DOHH2 (cell line): ENCODE measurements around the gene GNL3.

Experiments used
- H3F3A ChIP-seq: fragments of 200-600 bp; sonication (generic), shearing (Covaris generic); 2 replicates; pipeline ENCODE4 v1.6.0; 2016; ENCODE audit warnings: antibody characterized with exemption, mild to moderate bottlenecking; ENCODE audit not compliant: control insufficient read depth, insufficient read depth
- H3K27ac ChIP-seq: fragments of 200-600 bp; sonication (generic); 2 replicates; pipeline ENCODE4 v1.5.1; 2014; ENCODE audit warnings: low read depth, mild to moderate bottlenecking, low read length, moderate library complexity
- H3K27me3 ChIP-seq: fragments of 200-600 bp; sonication (generic); 2 replicates; pipeline ENCODE4 v1.6.1; 2014; ENCODE audit warnings: mild to moderate bottlenecking, low read length, mixed read lengths; ENCODE audit not compliant: control insufficient read depth
- H3K36me3 ChIP-seq: fragments of 200-600 bp; sonication (generic); 2 replicates; pipeline ENCODE4 v1.6.1; 2014; ENCODE audit warnings: mild to moderate bottlenecking, low read length, moderate library complexity, mixed read lengths; ENCODE audit not compliant: control insufficient read depth
- H3K4me1 ChIP-seq: fragments of 200-600 bp; sonication (generic); 2 replicates; pipeline ENCODE4 v1.6.1; 2014; ENCODE audit warnings: mild to moderate bottlenecking, low read length, mixed read lengths; ENCODE audit not compliant: control insufficient read depth
- H3K4me2 ChIP-seq: fragments of 200-600 bp; sonication (generic); 2 replicates; pipeline ENCODE4 v1.6.0; 2014; ENCODE audit warnings: mild to moderate bottlenecking, low read length, moderate library complexity
- H3K4me3 ChIP-seq: fragments of 200-600 bp; sonication (generic); 2 replicates; pipeline ENCODE4 v1.5.1; 2014; ENCODE audit warnings: mild to moderate bottlenecking, low read length, mixed read lengths
- H3K79me2 ChIP-seq: fragments of 200-600 bp; sonication (generic); 2 replicates; pipeline ENCODE4 v1.6.1; 2014; ENCODE audit warnings: mild to moderate bottlenecking, low read length, mixed read lengths; ENCODE audit not compliant: control insufficient read depth
- H3K9me2 ChIP-seq: fragments of 200-600 bp; sonication (generic); replicated peaks from 2 replicates; pipeline ENCODE4 v1.6.1; 2014; ENCODE audit warnings: mild to moderate bottlenecking, low read length, mixed read lengths; ENCODE audit not compliant: control insufficient read depth
- H3K9me3 ChIP-seq: fragments of 200-600 bp; sonication (generic); 2 replicates; pipeline ENCODE4 v1.6.1; 2014; ENCODE audit warnings: antibody characterized with exemption, low read length, mixed read lengths; ENCODE audit not compliant: control insufficient read depth, insufficient read depth
- H4K20me1 ChIP-seq: fragments of 200-600 bp; sonication (generic); 2 replicates; pipeline ENCODE4 v1.6.0; 2014; ENCODE audit warnings: low read depth, mild to moderate bottlenecking, antibody characterized with exemption, low read length, moderate library complexity; ENCODE audit not compliant: control insufficient read depth, insufficient read depth
- EZH2phosphoT487 ChIP-seq: fragments of 200-600 bp; sonication (generic); IDR thresholded peaks from 2 replicates; pipeline ENCODE4 v1.6.1; 2017; ENCODE audit warnings: borderline replicate concordance, mild to moderate bottlenecking, antibody characterized with exemption, low read length, moderate library complexity, mixed read lengths
- TF ChIP-seq, protein P1 (sequence below): fragments of 200-600 bp; sonication (generic); IDR thresholded peaks from one replicate; pipeline ENCODE4 v1.5.1; 2014; ENCODE audit warnings: antibody characterized with exemption, mild to moderate bottlenecking, low read depth, low read length; ENCODE audit not compliant: poor library complexity, severe bottlenecking

The GNL3 gene

DNA sequence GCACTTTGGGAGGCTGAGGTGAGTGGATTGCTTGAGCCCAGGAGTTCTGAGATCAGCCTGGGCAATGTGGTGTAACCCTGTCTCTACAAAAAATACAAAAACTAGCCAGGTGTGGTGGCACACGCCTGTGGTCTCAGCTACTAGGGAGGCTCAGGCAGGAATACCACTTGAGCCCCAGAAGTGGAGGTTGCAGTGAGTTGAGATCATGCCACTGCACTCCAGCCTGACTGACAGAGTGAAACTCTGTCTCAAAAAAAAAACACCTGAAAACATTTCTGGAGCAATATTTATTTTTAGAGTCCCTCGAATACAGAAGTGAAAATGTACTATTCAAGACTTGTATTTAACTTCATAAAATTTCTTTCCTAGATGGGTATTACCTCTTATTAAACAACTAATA lies 24.7 kb downstream of the GNL3 start:
- no peak overlapping the region for H3K4me3 ChIP-seq
- TF ChIP-seq EZH2phosphoT487, result no peak
- TF ChIP-seq, protein P1, sequence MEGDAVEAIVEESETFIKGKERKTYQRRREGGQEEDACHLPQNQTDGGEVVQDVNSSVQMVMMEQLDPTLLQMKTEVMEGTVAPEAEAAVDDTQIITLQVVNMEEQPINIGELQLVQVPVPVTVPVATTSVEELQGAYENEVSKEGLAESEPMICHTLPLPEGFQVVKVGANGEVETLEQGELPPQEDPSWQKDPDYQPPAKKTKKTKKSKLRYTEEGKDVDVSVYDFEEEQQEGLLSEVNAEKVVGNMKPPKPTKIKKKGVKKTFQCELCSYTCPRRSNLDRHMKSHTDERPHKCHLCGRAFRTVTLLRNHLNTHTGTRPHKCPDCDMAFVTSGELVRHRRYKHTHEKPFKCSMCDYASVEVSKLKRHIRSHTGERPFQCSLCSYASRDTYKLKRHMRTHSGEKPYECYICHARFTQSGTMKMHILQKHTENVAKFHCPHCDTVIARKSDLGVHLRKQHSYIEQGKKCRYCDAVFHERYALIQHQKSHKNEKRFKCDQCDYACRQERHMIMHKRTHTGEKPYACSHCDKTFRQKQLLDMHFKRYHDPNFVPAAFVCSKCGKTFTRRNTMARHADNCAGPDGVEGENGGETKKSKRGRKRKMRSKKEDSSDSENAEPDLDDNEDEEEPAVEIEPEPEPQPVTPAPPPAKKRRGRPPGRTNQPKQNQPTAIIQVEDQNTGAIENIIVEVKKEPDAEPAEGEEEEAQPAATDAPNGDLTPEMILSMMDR, result no peak
- peaks cover 29% of the 10 kb centered on the region for H3K79me2 ChIP-seq
- H3K4me2 ChIP-seq, result peak overlapping the region; percentile 31; the same call in 1 of the 2 replicates
- H4K20me1 ChIP-seq, result 0 out of 2 replicates have a peak, but pooled peaks cover 4% of the 10 kb centered on the region
- H3K36me3 ChIP-seq, result peaks cover 34% of the 10 kb centered on the region
- H3K4me1 ChIP-seq, result peaks cover 32% of the 10 kb centered on the region
- no peaks in the 10 kb centered on the region for H3K9me2 ChIP-seq
- H3K27ac ChIP-seq, result 0 out of 2 replicates have a peak overlapping the region, but pooled peaks have one; percentile 19
- no peaks in the 10 kb centered on the region for H3K27me3 ChIP-seq
- H3F3A ChIP-seq, result peaks cover 30% of the 10 kb centered on the region
- H3K9me3 ChIP-seq, result no peaks in the 10 kb centered on the region

DNA sequence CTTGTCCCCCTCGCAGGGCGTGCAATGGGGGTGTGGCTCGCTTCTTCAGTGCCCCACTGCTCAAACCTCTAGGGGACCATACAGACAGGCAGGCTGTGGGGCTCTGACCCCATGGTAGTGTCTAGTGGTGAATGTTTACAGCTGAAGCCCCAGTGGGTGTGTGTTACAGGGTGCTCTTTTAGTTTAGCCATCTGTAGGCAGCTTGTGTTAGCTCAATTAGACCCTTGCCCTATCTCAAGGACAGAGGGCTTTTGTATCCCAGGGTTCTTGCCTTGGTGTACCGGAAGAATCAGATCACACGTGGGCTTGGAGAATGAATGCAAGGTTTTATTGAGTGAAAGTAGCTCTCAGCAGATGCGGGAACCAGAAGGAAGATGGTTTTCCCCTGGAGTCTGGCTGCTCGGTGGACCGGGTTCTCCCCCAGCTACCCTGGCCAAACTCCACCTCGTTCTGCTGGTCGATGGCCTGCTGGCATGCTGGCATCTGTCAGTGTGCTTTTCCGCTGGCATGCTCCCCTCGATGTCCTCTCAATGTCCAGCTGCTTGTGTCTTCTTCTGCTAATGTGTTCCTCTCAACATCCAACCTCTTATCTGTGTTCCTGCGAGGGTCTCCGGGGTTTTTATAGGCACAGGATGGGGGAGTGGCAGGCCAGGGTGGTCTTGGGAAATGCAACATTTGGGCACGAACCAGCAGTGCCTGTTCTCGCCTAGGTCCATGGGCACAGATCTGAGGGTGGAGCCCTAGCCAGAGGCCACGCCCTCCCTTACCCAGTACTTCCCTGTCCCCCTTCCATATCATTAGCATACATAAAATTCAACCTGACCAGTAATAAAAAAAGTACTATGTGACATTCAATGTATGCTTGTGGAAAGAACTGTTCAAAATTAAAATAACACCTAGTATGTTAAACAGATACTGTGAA lies 26.7 kb downstream of the GNL3 start:
- Histone ChIP-seq H3K27me3 (no peaks in the 10 kb centered on the region), H3K4me1 (peaks cover 27% of the 10 kb centered on the region), H3K9me3 (no peaks in the 10 kb centered on the region), H3K79me2 (peaks cover 12% of the 10 kb centered on the region), H3K4me3 (no peak overlapping the region), H3F3A (peaks cover 27% of the 10 kb centered on the region), H4K20me1 (0 out of 2 replicates have a peak, but pooled peaks cover 4% of the 10 kb centered on the region), H3K4me2 (no peak overlapping the region), H3K27ac (no peak overlapping the region), H3K9me2 (no peaks in the 10 kb centered on the region), H3K36me3 (peaks cover 26% of the 10 kb centered on the region)
- TF ChIP-seq, protein P1, result no peak
- TF ChIP-seq EZH2phosphoT487, result no peak

DNA sequence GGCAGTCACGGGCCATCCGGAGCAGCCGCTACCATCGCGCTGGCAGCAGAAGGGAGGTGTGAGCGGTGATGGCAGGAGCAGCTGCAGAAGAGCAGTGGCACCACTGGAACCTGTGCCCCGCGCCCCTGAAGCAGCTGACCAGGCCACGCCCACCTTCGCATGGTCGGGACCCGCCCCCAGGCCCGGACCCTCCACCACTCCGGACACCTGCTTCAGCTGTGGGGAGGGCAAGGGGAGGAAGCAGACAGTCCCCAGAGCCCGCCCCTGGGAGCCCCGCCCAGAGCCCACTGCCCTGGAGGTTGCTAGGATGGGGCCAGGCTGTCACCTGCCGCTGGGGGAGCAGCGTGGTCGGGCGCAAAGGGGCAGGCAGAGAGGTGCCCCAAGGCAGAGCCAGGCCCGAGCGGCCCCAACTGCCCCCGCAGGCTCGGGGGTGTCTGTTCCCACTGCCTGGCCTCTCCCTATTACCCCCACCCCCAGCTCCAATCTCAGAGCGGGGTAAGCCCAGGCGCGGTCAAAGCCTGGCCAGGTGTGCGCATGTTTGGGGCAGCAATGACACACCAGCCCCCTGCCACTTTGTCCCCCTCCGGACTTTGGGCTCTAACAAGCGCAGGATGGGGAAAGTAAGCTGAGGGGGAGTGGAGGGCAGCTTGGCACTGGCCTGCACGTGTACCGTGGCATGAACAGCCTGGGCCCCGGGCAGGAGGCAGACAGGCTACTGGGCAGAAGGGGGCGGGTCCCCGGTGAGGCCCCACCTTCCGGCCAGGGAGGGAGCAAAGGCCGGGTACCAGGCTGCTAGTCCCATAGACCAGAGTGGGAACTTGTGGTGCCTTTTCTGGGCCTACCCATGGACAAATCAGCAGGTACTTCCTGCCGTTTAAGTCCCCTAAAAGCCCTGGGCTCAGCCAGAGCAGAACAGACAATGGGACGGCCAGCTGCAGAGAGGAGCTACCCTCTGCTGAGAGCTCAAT lies 28.8 kb downstream of the GNL3 start:
- H3K79me2 ChIP-seq, result no peaks in the 10 kb centered on the region
- no peak overlapping the region for H3K4me2 ChIP-seq
- H3K27me3 ChIP-seq, result no peaks in the 10 kb centered on the region

More for the DNA sequence above, 28.8 kb downstream of the GNL3 start:
- no peak overlapping the region for H3K27ac ChIP-seq
- TF ChIP-seq, protein P1, result no peak
- TF ChIP-seq EZH2phosphoT487, result no peak
- peaks cover 14% of the 10 kb centered on the region for H3K4me1 ChIP-seq
- peaks cover 19% of the 10 kb centered on the region for H3F3A ChIP-seq
- peaks cover 15% of the 10 kb centered on the region for H3K36me3 ChIP-seq
- 0 out of 2 replicates have a peak, but pooled peaks cover 4% of the 10 kb centered on the region for H4K20me1 ChIP-seq
- H3K4me3 ChIP-seq, result no peak overlapping the region
- no peaks in the 10 kb centered on the region for H3K9me3 ChIP-seq
- H3K9me2 ChIP-seq, result no peaks in the 10 kb centered on the region
